ACC112 (cell line): ENCODE data around the gene MAP1LC3B2.

Experiments used
- H2AFZ ChIP-seq: fragments of 200-600 bp; sonication (generic); one replicate; pipeline ENCODE4 v1.6.0; 2017; ENCODE audit warnings: antibody characterized with exemption, low read length; ENCODE audit not compliant: unreplicated experiment
- H3K27ac ChIP-seq: fragments of 200-600 bp; sonication (generic); 2 replicates; pipeline ENCODE4 v1.5.1; 2014; ENCODE audit warnings: low read depth, mild to moderate bottlenecking, antibody characterized with exemption, low read length, moderate library complexity
- H3K27me3 ChIP-seq: fragments of 200-600 bp; sonication (generic); 2 replicates; pipeline ENCODE4 v1.6.1; 2014; ENCODE audit warnings: mild to moderate bottlenecking, antibody characterized with exemption, low read length, moderate library complexity, mixed read lengths; ENCODE audit not compliant: insufficient read depth
- H3K36me3 ChIP-seq: fragments of 200-600 bp; sonication (generic); 2 replicates; pipeline ENCODE4 v1.6.1; 2016; ENCODE audit warnings: mild to moderate bottlenecking, antibody characterized with exemption, low read length, moderate library complexity, mixed read lengths; ENCODE audit not compliant: insufficient read depth
- H3K4me1 ChIP-seq: fragments of 200-600 bp; sonication (generic); one replicate; pipeline ENCODE4 v1.6.1; 2016; ENCODE audit warnings: low read length, mixed read lengths; ENCODE audit not compliant: insufficient read depth, unreplicated experiment, control insufficient read depth
- H3K4me3 ChIP-seq: fragments of 200-600 bp; sonication (generic); 2 replicates; pipeline ENCODE4 v1.5.1; 2014; ENCODE audit warnings: mild to moderate bottlenecking, low read depth, low read length
- H3K79me2 ChIP-seq: fragments of 200-600 bp; sonication (generic); one replicate; pipeline ENCODE4 v1.6.0; 2016; ENCODE audit warnings: low read length; ENCODE audit not compliant: control insufficient read depth, unreplicated experiment, insufficient read depth

The MAP1LC3B2 gene

DNA sequence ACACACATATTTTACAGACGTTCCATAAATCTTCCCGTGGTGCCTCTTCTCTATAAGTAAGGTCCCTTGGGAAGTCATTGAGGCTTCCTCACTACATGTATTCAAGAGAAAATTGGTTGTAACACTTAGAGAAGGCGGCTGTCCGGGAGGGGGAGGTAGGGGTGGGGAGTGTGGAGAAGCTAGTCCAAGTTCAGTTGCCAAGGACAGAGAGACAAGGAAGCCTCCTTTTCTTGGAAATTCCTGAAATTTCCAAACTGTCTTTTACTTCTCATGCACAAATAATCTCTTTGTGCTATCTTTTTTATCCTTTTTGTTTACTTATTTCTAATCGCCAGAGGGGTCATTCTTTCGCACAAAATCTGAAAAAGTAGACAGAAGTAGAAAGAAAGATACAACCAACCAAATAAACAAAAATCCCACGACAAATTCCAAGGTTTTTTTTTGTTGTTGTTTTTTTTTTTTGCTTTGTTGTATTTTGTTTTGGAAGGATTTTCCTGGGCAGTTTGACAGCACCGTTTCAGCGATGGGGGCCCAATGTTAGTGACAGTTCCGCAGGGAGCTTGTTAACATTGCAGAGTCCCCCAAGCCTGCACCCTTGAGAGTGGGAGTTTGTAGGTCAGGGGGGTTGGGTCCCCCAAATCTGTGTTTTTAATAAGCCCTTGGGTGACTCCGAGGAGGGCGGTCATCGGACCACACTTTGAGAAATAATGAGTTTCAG lies 45.2 kb downstream of the MAP1LC3B2 start:
- H3K27me3 ChIP-seq, result no peaks in the 10 kb centered on the region

DNA sequence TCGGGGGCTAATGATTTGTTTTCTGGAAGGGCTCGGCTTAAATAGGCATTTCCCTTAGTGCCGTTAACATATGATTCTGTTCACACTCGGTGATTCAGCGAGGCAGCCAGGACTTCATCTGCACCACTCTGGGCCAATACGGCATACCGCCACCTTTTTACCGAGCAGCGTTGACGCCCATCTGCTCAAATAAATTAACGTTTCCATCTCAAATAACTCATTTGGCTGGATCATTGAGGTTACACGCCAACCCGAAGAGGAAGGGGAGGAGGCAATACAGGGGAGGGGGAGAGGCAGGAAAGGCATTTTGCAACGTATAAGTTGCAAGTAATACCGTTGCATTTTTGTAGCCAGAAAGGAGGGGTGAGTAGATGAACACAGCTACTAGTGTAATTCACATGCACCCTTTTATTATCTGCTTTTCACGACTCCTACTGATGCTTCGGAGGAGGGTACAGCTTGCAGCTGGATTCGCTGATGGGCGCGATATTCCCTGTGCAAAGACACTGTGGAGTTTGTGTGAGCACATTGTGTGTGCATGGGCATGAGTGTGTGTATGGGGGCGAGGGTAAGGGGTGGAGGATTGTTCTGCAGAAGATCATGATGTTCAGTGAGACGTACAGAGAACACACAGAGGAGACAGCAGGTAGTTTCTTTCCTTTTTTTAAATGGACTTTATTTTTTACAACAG lies 45.9 kb downstream of the MAP1LC3B2 start:
- Histone ChIP-seq H3K27me3 (no peaks in the 10 kb centered on the region), H2AFZ (peak overlapping the region; percentile 95), H3K4me3 (peak overlapping the region; percentile 71), H3K79me2 (no peaks in the 10 kb centered on the region), H3K4me1 (peaks cover 22% of the 10 kb centered on the region), H3K27ac (no peak overlapping the region), H3K36me3 (no peaks in the 10 kb centered on the region)

More for the DNA sequence above, 45.2 kb downstream of the MAP1LC3B2 start:
- Histone ChIP-seq H3K4me3 (peak overlapping the region; percentile 71), H3K27ac (no peak overlapping the region), H3K4me1 (peaks cover 26% of the 10 kb centered on the region), H2AFZ (peak overlapping the region; percentile 95), H3K36me3 (no peaks in the 10 kb centered on the region), H3K79me2 (no peaks in the 10 kb centered on the region)

DNA sequence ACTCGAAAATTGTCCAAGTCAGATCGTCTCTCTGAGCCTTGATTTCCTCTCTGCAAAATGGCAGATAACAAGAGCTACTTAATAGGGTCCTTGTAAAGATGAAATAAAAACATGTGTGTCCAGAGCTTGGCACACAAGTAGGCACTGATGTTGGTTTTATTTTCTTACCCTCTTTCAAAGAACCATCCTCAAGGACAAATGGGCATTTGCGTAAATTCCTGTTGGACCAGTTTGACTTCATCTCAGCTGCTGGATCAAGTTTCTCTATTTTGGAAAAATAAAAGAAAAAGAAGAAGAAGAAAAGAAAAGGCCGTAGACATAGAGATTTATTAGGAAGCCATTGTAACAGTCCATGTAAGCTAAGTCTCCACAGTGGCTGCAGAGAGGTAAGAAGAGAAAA lies 47.2 kb downstream of the MAP1LC3B2 start:
- no peak overlapping the region for H3K4me3 ChIP-seq
- H2AFZ ChIP-seq, result no peak overlapping the region
- no peaks in the 10 kb centered on the region for H3K27me3 ChIP-seq
- no peak overlapping the region for H3K27ac ChIP-seq
- no peaks in the 10 kb centered on the region for H3K36me3 ChIP-seq
- peaks cover 20% of the 10 kb centered on the region for H3K4me1 ChIP-seq
- no peaks in the 10 kb centered on the region for H3K79me2 ChIP-seq

DNA sequence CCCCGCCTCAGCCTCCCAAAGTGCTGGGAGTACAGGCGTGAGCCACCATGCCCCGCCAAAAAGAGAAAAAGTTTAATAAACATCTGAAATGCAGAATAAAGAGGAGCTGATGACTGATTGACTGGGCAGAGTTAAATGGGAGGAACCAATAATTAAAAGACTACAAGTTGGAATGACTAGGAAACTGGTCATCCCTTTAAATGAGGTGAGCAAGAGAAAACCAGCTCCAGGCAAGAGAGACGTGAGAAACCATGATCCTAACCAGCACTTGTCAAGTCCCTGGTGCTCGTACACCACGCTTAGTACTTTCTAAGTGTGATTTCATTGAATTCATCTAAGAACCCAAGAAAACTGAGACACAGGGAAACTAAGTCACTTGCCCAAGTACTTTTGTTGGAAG lies 47.9 kb downstream of the MAP1LC3B2 start:
- H3K79me2 ChIP-seq, result no peaks in the 10 kb centered on the region
- no peaks in the 10 kb centered on the region for H3K36me3 ChIP-seq
- no peak overlapping the region for H3K4me3 ChIP-seq
- H3K4me1 ChIP-seq, result peaks cover 14% of the 10 kb centered on the region
- H3K27me3 ChIP-seq, result no peaks in the 10 kb centered on the region
- no peak overlapping the region for H2AFZ ChIP-seq
- no peak overlapping the region for H3K27ac ChIP-seq

DNA sequence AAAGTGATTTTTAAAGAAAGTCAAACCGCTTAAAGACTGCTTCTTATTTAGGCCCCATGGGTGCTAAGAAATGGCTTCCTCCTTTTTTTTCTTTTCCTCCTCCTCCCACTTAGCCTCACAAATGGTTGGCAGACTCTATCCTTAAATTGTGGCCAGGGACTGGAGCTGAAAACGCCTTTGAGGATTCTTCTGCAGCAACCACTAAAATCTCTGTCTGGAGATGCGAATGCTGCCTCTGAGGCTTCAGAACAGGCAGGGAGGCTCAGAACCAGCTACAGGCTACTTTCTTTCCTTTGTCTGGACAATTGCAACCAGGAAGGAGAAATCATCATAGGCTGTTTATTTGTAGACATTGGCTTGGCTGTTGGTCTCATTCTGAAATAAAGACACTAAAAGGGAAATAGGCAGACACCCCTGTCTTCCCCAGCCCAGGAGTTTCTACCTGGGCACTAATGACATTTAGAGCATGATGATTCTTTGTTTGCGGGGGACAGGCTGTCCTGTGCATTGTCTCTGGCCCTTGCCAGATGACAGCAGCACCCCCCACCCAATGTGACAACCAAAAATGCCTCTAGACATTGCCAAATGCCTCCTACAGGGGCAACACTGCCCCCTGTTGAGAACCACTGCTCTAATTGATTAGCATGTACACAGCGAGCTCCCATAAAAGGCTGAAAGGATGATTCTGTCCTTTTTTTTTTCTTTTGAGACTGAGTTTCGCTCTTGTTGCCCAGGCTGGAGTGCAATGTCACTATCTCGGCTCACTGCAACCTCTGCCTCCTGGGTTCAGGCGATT lies 50.3 kb downstream of the MAP1LC3B2 start:
- no peak overlapping the region for H2AFZ ChIP-seq
- no peak overlapping the region for H3K4me3 ChIP-seq
- no peaks in the 10 kb centered on the region for H3K79me2 ChIP-seq
- H3K27ac ChIP-seq, result no peak overlapping the region
- no peaks in the 10 kb centered on the region for H3K27me3 ChIP-seq
- no peaks in the 10 kb centered on the region for H3K36me3 ChIP-seq
- peaks cover 2% of the 10 kb centered on the region for H3K4me1 ChIP-seq

DNA sequence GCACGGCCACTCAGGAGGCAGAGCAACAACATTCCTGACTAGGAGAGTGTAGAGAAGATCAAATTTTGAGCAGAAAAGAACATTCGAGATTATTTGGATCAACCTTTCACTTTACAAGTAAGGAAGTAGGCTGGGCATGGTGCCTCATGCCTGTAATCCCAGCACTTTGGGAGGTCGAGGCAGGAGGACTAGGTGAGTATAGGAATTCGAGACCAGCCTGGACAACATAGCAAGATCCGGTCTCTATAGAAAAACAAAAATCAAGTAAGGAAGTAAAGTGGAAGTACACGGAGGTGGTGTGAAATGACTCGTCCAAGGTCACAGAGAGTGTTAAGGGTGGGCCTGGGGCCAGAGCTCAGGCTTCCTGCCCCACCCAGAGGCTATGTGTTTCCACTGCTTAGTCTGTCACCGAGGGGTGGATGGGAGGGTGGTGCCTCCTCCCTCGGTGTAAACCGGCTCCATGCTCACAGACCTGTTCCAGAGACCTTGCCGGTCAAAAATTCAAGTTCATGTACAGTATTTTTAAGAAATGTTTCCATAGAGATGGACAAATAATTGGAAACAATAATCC lies 51.9 kb downstream of the MAP1LC3B2 start:
- Histone ChIP-seq H3K4me1 (no peaks in the 10 kb centered on the region), H3K79me2 (no peaks in the 10 kb centered on the region), H3K27ac (no peak overlapping the region), H3K36me3 (no peaks in the 10 kb centered on the region), H3K4me3 (no peak overlapping the region), H2AFZ (no peak overlapping the region), H3K27me3 (no peaks in the 10 kb centered on the region)

DNA sequence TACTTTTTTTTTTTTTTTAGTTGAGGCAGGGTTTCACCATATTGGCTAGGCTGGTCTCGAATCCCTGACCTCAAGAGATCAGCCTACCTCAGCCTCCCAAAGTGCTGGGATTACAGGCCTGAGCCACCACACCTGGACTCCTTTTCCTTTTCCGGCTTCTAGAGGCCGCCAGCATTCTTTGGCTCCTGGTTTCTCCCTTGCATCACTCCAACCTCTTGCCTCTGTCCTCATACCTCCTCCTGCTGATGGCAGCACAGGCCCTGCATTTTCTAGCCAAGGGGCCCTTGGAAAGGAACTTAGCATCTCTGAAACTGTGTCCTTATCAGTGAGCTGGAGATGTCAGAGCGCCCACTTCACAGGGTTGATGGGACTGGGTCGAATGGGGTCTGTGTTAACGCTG lies 53.3 kb downstream of the MAP1LC3B2 start:
- H3K36me3 ChIP-seq, result no peaks in the 10 kb centered on the region
- no peaks in the 10 kb centered on the region for H3K4me1 ChIP-seq

DNA sequence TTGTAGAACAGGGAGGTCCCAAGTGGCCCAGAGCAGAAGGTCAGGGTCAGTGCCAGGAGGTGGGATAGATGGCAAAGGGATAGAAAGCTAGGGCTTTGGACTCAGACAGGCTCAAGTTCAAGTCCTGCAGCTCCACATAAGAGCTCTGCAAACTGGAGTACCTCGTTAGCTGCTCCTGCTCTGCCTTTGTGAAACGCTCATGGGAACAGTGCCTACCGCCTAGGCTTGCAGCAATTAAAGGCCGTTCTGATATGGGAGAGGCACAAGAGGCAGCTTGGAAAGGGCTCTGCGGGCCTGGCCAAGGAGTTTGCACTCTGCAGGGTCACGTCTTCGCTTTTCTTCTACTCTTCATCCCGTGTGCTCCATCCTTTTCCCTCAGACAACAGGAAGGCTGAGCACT lies 54.1 kb downstream of the MAP1LC3B2 start:
- peaks cover under 1% of the 10 kb centered on the region; the same call in 1 of the 2 replicates for H3K27me3 ChIP-seq
- no peak overlapping the region for H2AFZ ChIP-seq
- no peak overlapping the region for H3K27ac ChIP-seq
- no peak overlapping the region for H3K4me3 ChIP-seq
- H3K36me3 ChIP-seq, result no peaks in the 10 kb centered on the region
- H3K4me1 ChIP-seq, result no peaks in the 10 kb centered on the region
- no peaks in the 10 kb centered on the region for H3K79me2 ChIP-seq

More for the DNA sequence above, 53.3 kb downstream of the MAP1LC3B2 start:
- Histone ChIP-seq H3K27ac (no peak overlapping the region), H3K27me3 (no peaks in the 10 kb centered on the region), H2AFZ (no peak overlapping the region), H3K4me3 (no peak overlapping the region), H3K79me2 (no peaks in the 10 kb centered on the region)

GRCh38 chr12:116614194-116614915 lies 55.2 kb downstream of the MAP1LC3B2 start:
- H3K4me3 ChIP-seq, result no peak overlapping the region
- peaks cover 7% of the 10 kb centered on the region; the same call in 1 of the 2 replicates for H3K27me3 ChIP-seq
- H3K27ac ChIP-seq, result no peak overlapping the region
- H3K36me3 ChIP-seq, result no peaks in the 10 kb centered on the region
- no peaks in the 10 kb centered on the region for H3K79me2 ChIP-seq
- H3K4me1 ChIP-seq, result no peaks in the 10 kb centered on the region
- H2AFZ ChIP-seq, result no peak overlapping the region
